ENCODE data around the gene RBM20. TPM values are rescaled to one million over a fixed set of nuclear protein-coding genes. Genes with fewer than 3 reads are reported as not detected.

Gene RBM20
- total and polyA plus RNA-seq, 2 of the 4 experiments (the other 2 are of a cell fraction): under 0.01 to 0.15 TPM

DNA sequence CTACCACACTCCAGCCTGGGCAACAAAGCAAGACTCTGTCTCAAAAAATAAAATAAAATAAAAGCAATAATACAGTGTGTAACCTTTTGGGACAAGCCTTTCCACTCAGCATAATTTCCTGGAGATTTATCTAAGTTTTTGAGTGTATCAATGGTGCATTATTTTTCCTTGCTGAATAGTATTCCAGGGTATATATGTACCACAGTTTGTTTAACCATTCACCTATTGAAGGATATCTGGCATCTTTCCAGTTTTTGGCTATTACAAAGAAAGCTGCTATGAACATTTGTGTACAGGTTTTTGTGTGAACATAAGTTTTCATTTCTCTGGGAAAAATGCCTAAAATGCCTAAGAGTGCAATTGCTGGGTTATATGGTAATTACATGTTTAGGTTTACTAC, 59.9 kb downstream of the RBM20 start:
- no peak overlapping the region for H3K14ac ChIP-seq (replicated peaks; ENCODE audit: low read depth, low read length)
- H3K56ac ChIP-seq (ENCODE audit: extremely low read depth, insufficient read depth, low read length): no peak overlapping the region
- no peaks in the 10 kb centered on the region for H3K27me3 ChIP-seq (ENCODE audit: control insufficient read depth, insufficient read depth, low read length)
- H3K4me3 ChIP-seq (ENCODE audit: insufficient read depth, low read depth, low read length): no peak overlapping the region
- no peak overlapping the region for H2BK20ac ChIP-seq (ENCODE audit: low read depth, low read length)
- no peak overlapping the region for H4K5ac ChIP-seq (ENCODE audit: low read depth, low read length)
- H2BK5ac ChIP-seq (ENCODE audit: low read depth, low read length, poor library complexity, severe bottlenecking): no peak overlapping the region
- intact Hi-C loops (cut with micrococcal nuclease): no loop called here
- H4K91ac ChIP-seq (ENCODE audit: insufficient read depth, low read depth, low read length): no peak overlapping the region
- dilution Hi-C loops (cut with HindIII; ENCODE audit: low sequenced_read_pairs, unreplicated experiment): no loop called here
- H3K9ac ChIP-seq (ENCODE audit: low read depth, low read length): no peak overlapping the region
- H2AK9ac ChIP-seq (replicated peaks; ENCODE audit: low read depth, low read length, poor library complexity): no peak overlapping the region
- POLR2A ChIA-PET (ENCODE audit: unreplicated experiment): no interaction called here
- H2AK5ac ChIP-seq (ENCODE audit: low read depth, low read length): no peak overlapping the region
- CTCF ChIA-PET: no interaction called here
- H3K79me1 ChIP-seq (ENCODE audit: low read depth in 1 of 2, low read length in 2 of 2): no peaks in the 10 kb centered on the region
- no peak for DNase-seq
- ATAC-seq (ENCODE audit: low read depth): no peak
- H3K27ac ChIP-seq (ENCODE audit: insufficient read depth, low read length): no peak overlapping the region
- no peaks in the 10 kb centered on the region for H3K9me3 ChIP-seq (ENCODE audit: control insufficient read depth, insufficient read depth, low read length)
- H3K9me1 ChIP-seq (ENCODE audit: insufficient read depth, low read length): no peaks in the 10 kb centered on the region
- BruUV-seq (replicated peaks): no TSS peak
- H3K4ac ChIP-seq (ENCODE audit: low read depth, low read length): no peak overlapping the region
- H3K18ac ChIP-seq (ENCODE audit: low read depth, low read length): no peak overlapping the region
- H2AFZ ChIP-seq (replicated peaks; ENCODE audit: low read length, poor library complexity): no peak overlapping the region
- no peak overlapping the region for H2BK120ac ChIP-seq (ENCODE audit: low read depth, low read length)
- peaks cover 6% of the 10 kb centered on the region for H3K4me1 ChIP-seq (ENCODE audit: control insufficient read depth, insufficient read depth, low read length)
- H2BK15ac ChIP-seq (ENCODE audit: low read depth, low read length): no peak overlapping the region
- TF ChIP-seq NFE2L2 (IDR thresholded peaks at IDR 0.05; ENCODE audit: low read depth, low read length): no peak
- TF ChIP-seq ELK1 (IDR thresholded peaks at IDR 0.05; ENCODE audit: borderline replicate concordance, low read depth, low read length): no peak
- no peak for TF ChIP-seq CHD1 (IDR thresholded peaks at IDR 0.05; ENCODE audit: low read depth, low read length)
- TF ChIP-seq RAD21 (IDR thresholded peaks at IDR 0.05; ENCODE audit: low read length): no peak
- no peak for TF ChIP-seq FOS (IDR thresholded peaks at IDR 0.05; ENCODE audit: low read depth, low read length)
- TF ChIP-seq RCOR1 (IDR thresholded peaks at IDR 0.05; ENCODE audit: insufficient replicate concordance, low read length): no peak
- TF ChIP-seq MAFK (IDR thresholded peaks at IDR 0.05; ENCODE audit: low read depth, low read length): no peak
- no peaks in the 10 kb centered on the region for H3K36me3 ChIP-seq (ENCODE audit: control insufficient read depth, insufficient read depth, low read length)
- no peak overlapping the region for H4K8ac ChIP-seq (ENCODE audit: low read depth in 2 of 2, low read length in 2 of 2)
- H3K23ac ChIP-seq (ENCODE audit: low read depth, low read length): no peak overlapping the region
- H4K20me1 ChIP-seq (ENCODE audit: insufficient read depth, low read length): no peaks in the 10 kb centered on the region
- in situ Hi-C loops (cut with MboI; ENCODE audit: low sequenced_read_pairs): no loop called here
- no peak overlapping the region for H3K4me2 ChIP-seq (ENCODE audit: low read depth, low read length)
